Measurements from ENCODE around the gene CD300LD. TPM values are rescaled to one million over a fixed set of nuclear protein-coding genes. Genes with fewer than 3 reads are reported as not detected.

Gene CD300LD
- total RNA-seq, 1 experiment from 2014 or later, result not detected

- ChIA-PET POLR2A (ENCODE audit: unreplicated experiment) (no interaction called here), CTCF (no interaction called here)
- no peaks in the 10 kb centered on the region for H3K36me3 ChIP-seq (ENCODE audit: low read depth)
- H3K4me2 ChIP-seq, result no peak overlapping the region
- no peak overlapping the region for H2AFZ ChIP-seq
- intact Hi-C loops (cut with micrococcal nuclease; ENCODE audit: unreplicated experiment), result no loop called here
- TF ChIP-seq EZH2 (IDR thresholded peaks at IDR 0.05; ENCODE audit: low read depth), result no peak
- TF ChIP-seq CTCF (conservative IDR thresholded peaks at IDR 0.05), result no peak
- no peak for DNase-seq
- BruUV-seq (replicated peaks), result no TSS peak
- H3K9me3 ChIP-seq (ENCODE audit: insufficient read depth, low read depth), result no peaks in the 10 kb centered on the region
- no peaks in the 10 kb centered on the region for H3K79me2 ChIP-seq (ENCODE audit: low read depth)
- H3K4me3 ChIP-seq, result no peak overlapping the region
- no peaks in the 10 kb centered on the region for H3F3A ChIP-seq (ENCODE audit: insufficient read depth, low read depth)
- H3K27me3 ChIP-seq (ENCODE audit: insufficient read depth, low read depth), result peaks cover 100% of the 10 kb centered on the region
- no peak overlapping the region for H3K27ac ChIP-seq
- H3K9me2 ChIP-seq (ENCODE audit: insufficient read depth), result no peaks in the 10 kb centered on the region
- H4K20me1 ChIP-seq (ENCODE audit: insufficient read depth), result no peaks in the 10 kb centered on the region
- no peaks in the 10 kb centered on the region for H3K4me1 ChIP-seq (replicated peaks; ENCODE audit: insufficient read depth)
Observed at GRCh38 chr17:74542727-74543383, 49.2 kb downstream of the CD300LD start.

GRCh38 chr17:74542166-74542565, 49.9 kb downstream of the CD300LD start:
- H2AFZ ChIP-seq, result no peak overlapping the region
- H3K9me3 ChIP-seq (ENCODE audit: insufficient read depth, low read depth), result no peaks in the 10 kb centered on the region
- no TSS peak for BruUV-seq (replicated peaks)
- ChIA-PET CTCF (no interaction called here), POLR2A (ENCODE audit: unreplicated experiment) (no interaction called here)
- no peaks in the 10 kb centered on the region for H3K9me2 ChIP-seq (ENCODE audit: insufficient read depth)
- H4K20me1 ChIP-seq (ENCODE audit: insufficient read depth), result no peaks in the 10 kb centered on the region
- no peak for DNase-seq
- H3K79me2 ChIP-seq (ENCODE audit: low read depth), result no peaks in the 10 kb centered on the region
- no peaks in the 10 kb centered on the region for H3K4me1 ChIP-seq (replicated peaks; ENCODE audit: insufficient read depth)
- no peaks in the 10 kb centered on the region for H3K36me3 ChIP-seq (ENCODE audit: low read depth)
- TF ChIP-seq CTCF (conservative IDR thresholded peaks at IDR 0.05), result no peak
- no peak for TF ChIP-seq EZH2 (IDR thresholded peaks at IDR 0.05; ENCODE audit: low read depth)
- H3K4me2 ChIP-seq, result no peak overlapping the region
- H3K27me3 ChIP-seq (ENCODE audit: insufficient read depth, low read depth), result peaks cover 100% of the 10 kb centered on the region
- intact Hi-C loops (cut with micrococcal nuclease; ENCODE audit: unreplicated experiment), result no loop called here
- no peak overlapping the region for H3K27ac ChIP-seq
- no peaks in the 10 kb centered on the region for H3F3A ChIP-seq (ENCODE audit: insufficient read depth, low read depth)
- no peak overlapping the region for H3K4me3 ChIP-seq

- Histone ChIP-seq H3K9me2 (ENCODE audit: insufficient read depth) (no peaks in the 10 kb centered on the region), H3K79me2 (ENCODE audit: low read depth) (no peaks in the 10 kb centered on the region), H2AFZ (no peak overlapping the region), H3K4me1 (replicated peaks; ENCODE audit: insufficient read depth) (no peaks in the 10 kb centered on the region), H4K20me1 (ENCODE audit: insufficient read depth) (no peaks in the 10 kb centered on the region), H3K27me3 (ENCODE audit: insufficient read depth, low read depth) (peaks cover 100% of the 10 kb centered on the region), H3K4me2 (no peak overlapping the region), H3K36me3 (ENCODE audit: low read depth) (no peaks in the 10 kb centered on the region), H3K4me3 (no peak overlapping the region), H3K27ac (no peak overlapping the region), H3F3A (ENCODE audit: insufficient read depth, low read depth) (no peaks in the 10 kb centered on the region), H3K9me3 (ENCODE audit: insufficient read depth, low read depth) (no peaks in the 10 kb centered on the region)
- no TSS peak for BruUV-seq (replicated peaks)
- ChIA-PET CTCF (no interaction called here), POLR2A (ENCODE audit: unreplicated experiment) (interaction anchor here (0.6 kb wide), 1 partner anchor 34 kb away, joined by 3 read pairs; no protein-coding TSS in a partner anchor)
- TF ChIP-seq CTCF (conservative IDR thresholded peaks at IDR 0.05) (no peak), EZH2 (IDR thresholded peaks at IDR 0.05; ENCODE audit: low read depth) (no peak)
- no peak for DNase-seq
- intact Hi-C loops (cut with micrococcal nuclease; ENCODE audit: unreplicated experiment), result no loop called here
Observed at GRCh38 chr17:74541176-74542111, 50.6 kb downstream of the CD300LD start.
